HepG2 (cell line): ENCODE data around the gene GHR. TPM values are rescaled to one million over a fixed set of nuclear protein-coding genes. Genes with fewer than 3 reads are reported as not detected.

Experiments
- DPF2 ChIP-seq: sonication (generic); formaldehyde crosslinking; IDR thresholded peaks from 2 replicates; pipeline ENCODE4 v1.4.0; 2020; ENCODE audit warnings: mild to moderate bottlenecking, low read depth, missing genetic modification reagents, borderline replicate concordance
- HIVEP1 ChIP-seq: sonication (generic); formaldehyde crosslinking; IDR thresholded peaks from 2 replicates; pipeline ENCODE4 v1.4.0; 2020; ENCODE audit warnings: mild to moderate bottlenecking, missing genetic modification reagents
- HNF1A ChIP-seq, 2 experiments: sonication (generic) in 1 of 2; formaldehyde crosslinking in 1 of 2; IDR thresholded peaks; 2 replicates each; pipeline versions ENCODE4 v1.4.0 to v1.6.1; 2016 to 2020; ENCODE audit warnings: borderline replicate concordance in 1 of 2, low read depth in 1 of 2, mild to moderate bottlenecking in 1 of 2, missing genetic modification reagents in 1 of 2
- HNF1B ChIP-seq: sonication (generic); formaldehyde crosslinking; IDR thresholded peaks from 2 replicates; pipeline ENCODE4 v1.5.1; 2020; ENCODE audit warnings: mild to moderate bottlenecking, moderate library complexity, missing genetic modification reagents
- LCORL ChIP-seq, 2 experiments: fragments of 450-650 bp in 1 of 2; sonication (generic) in 1 of 2; formaldehyde crosslinking in 1 of 2; IDR thresholded peaks; 2 replicates each; pipeline versions ENCODE4 v1.5.0 to v1.6.1; 2017 to 2020; ENCODE audit warnings: antibody characterized with exemption in 1 of 2, missing genetic modification reagents in 1 of 2
- NR2F6 ChIP-seq, 2 experiments: IDR thresholded peaks; 2 replicates each; pipeline ENCODE4 v1.6.1; 2016; ENCODE audit warnings: antibody characterized with exemption in 1 of 2, mild to moderate bottlenecking in 1 of 2
- POGZ ChIP-seq: sonication (generic); formaldehyde crosslinking; IDR thresholded peaks from 2 replicates; pipeline ENCODE4 v1.4.0; 2020; ENCODE audit warnings: mild to moderate bottlenecking, missing genetic modification reagents
- SAP130 ChIP-seq: IDR thresholded peaks from 2 replicates; pipeline ENCODE4 v1.6.1; 2016; ENCODE audit warnings: low read depth
- SNRNP70 ChIP-seq: fragments of 200-400 bp; formaldehyde crosslinking; IDR thresholded peaks from 2 replicates; pipeline ENCODE4 v1.6.1; 2017; ENCODE audit warnings: mild to moderate bottlenecking, low read depth, low read length, moderate library complexity
- SOX5 ChIP-seq: IDR thresholded peaks from 2 replicates; pipeline ENCODE4 v1.6.1; 2016; ENCODE audit warnings: borderline replicate concordance
- ZIK1 ChIP-seq: sonication (generic); formaldehyde crosslinking; IDR thresholded peaks from 2 replicates; pipeline ENCODE4 v1.5.0; 2020; ENCODE audit warnings: mild to moderate bottlenecking, low read depth, missing genetic modification reagents, borderline replicate concordance
- ZNF451 ChIP-seq: sonication (generic); formaldehyde crosslinking; IDR thresholded peaks from 2 replicates; pipeline ENCODE4 v1.5.0; 2020; ENCODE audit warnings: mild to moderate bottlenecking, missing genetic modification reagents
- polyA plus RNA-seq, 8 experiments: library from polyadenylated mRNA; depleted of rRNA in 3 of 8; stranded (reverse) in 7 of 8; unstranded in 1 of 8; fragments of >200 nt; fragmentation: Illumina TruSeq in 4 of 8; extraction: Trizol in 4 of 8; gene quantifications; 2 replicates each; pipeline versions ENCODE4 v1.2.1 to v1.2.3, GENCODE V29; 2011 to 2016; ENCODE audit warnings: low read depth in 4 of 8, missing spikeins in 1 of 8, mixed read lengths in 1 of 8; ENCODE audit not compliant: insufficient read depth in 1 of 8
- total RNA-seq, 5 experiments: library from RNA; depleted of rRNA; stranded (reverse); fragments of >200 nt; fragmentation: Illumina TruSeq; extraction: Trizol; gene quantifications; 2 replicates each; pipeline ENCODE4 v1.2.3, GENCODE V29; 2016; ENCODE audit warnings: low read depth in 1 of 5

Gene GHR
- total and polyA plus RNA-seq, 2 of the 13 experiments (the other 11 are each of a cell fraction or from before 2014, with no cell fraction given) = 0.07 TPM; not detected in 1

GRCh38 chr5:42596817-42597216 lies 173.6 kb downstream of the GHR start (continued):
- TF ChIP-seq HNF1A (IDR thresholded peaks at IDR 0.05; ENCODE audit: low read depth) (0 out of 2 replicates have a peak, but pooled peaks have one; percentile 44), HNF1A (CRISPR knock-in tag; IDR thresholded peaks at IDR 0.05; ENCODE audit: borderline replicate concordance) (no peak), HNF1B (CRISPR knock-in tag) (peak; percentile 67; the same call in 1 of the 2 replicates), SOX5 (CRISPR knock-in tag) (0 out of 2 replicates have a peak, but pooled peaks have one; percentile 40), LCORL (IDR thresholded peaks at IDR 0.05) (no peak), LCORL (CRISPR knock-in tag; IDR thresholded peaks at IDR 0.05) (0 out of 2 replicates have a peak, but pooled peaks have one; percentile 37), ZNF451 (CRISPR knock-in tag) (no peak), SAP130 (CRISPR knock-in tag) (0 out of 2 replicates have a peak, but pooled peaks have one; percentile 29), SNRNP70 (no peak), NR2F6 (IDR thresholded peaks at IDR 0.05) (no peak), NR2F6 (CRISPR knock-in tag; IDR thresholded peaks at IDR 0.05) (0 out of 2 replicates have a peak, but pooled peaks have one; percentile 18), POGZ (CRISPR knock-in tag) (peak; percentile 54), DPF2 (0 out of 2 replicates have a peak, but pooled peaks have one; percentile 21), ZIK1 (no peak), HIVEP1 (CRISPR knock-in tag) (no peak)
